NCI-H82 treated with DMSO at 0.1 percent for 48 hours (cell line): ENCODE measurements around the gene MAP4K2.

Experiments used
- DNase-seq: peaks from one replicate; lab custom pipeline; 2025; ENCODE audit not compliant: unreplicated experiment; lab: John Stamatoyannopoulos, UW

Gene MAP4K2

DNA sequence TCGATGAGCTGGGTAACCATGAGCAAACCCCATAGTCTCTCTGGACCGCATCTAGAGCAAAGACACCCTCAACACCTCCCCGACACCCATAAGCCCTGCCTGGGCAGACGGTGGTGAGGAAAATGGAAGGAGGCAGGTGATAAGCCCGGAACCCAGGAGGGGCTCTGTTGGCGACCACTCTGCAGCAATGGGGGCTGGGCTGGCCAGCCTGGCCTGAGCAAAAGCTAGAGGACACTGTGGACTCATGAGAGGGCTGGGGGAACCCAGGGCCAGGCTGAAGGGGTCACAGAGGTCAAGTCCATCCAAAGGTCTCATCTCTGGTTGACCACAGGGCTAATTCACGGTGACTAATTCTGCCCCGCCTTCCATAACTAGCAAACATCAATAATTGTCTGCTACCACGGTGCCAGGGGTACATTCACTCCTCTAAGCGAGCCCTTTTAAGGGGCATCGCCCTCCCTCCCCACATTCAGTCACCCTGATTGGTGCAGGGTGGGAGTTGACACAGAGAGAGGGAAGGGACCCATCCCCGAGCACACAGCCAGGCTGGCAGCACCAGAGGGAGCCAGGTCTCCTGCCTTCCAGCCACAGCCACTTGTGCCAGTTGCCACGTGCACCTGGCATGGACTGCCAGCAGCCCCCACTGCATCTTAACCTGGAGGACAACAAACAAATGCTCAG is 47.2 kb downstream of the MAP4K2 start:
- DNase-seq = no peak

- DNase-seq = no peak
Observed at GRCh38 chr11:64754919-64755662, 47.9 kb downstream of the MAP4K2 start.

DNA sequence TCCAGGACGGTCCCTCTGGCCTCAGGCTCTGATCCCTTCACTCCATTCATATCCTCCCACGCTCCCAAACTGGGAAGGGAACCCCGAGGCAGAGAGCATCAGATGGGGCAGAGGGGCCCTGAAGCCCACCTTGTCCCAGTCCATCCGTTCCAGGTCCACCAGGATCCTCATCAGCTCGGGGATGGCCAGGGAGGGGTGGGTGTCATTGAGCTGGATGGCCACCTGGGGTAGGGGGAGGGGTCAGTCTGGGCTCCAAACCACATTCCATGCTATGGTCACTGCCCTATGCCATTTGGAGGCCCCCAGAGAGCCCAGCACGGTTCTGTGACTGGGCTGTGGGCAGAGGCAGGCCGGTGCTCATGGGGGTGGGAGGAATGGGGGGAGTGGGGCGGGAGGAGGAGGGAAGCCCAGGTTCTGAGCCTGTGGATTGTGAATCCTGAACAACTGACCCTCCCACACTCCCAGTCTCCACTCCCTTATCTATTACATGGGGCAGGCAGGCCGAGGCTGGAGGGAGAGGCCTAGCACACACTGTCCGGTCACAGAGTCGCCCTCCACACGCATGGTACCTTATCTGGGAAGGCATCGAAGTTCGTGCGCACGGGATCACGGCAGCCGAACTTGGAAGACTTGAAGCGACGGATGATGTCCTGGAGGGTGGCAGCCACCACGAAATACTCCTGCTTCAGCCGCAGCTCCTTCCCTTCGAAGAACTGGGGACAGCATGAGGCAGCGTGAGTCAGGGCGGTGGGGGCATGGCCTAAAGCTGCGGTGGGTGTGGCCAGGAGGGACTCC is 48.7 kb downstream of the MAP4K2 start:
- no peak for DNase-seq

DNA sequence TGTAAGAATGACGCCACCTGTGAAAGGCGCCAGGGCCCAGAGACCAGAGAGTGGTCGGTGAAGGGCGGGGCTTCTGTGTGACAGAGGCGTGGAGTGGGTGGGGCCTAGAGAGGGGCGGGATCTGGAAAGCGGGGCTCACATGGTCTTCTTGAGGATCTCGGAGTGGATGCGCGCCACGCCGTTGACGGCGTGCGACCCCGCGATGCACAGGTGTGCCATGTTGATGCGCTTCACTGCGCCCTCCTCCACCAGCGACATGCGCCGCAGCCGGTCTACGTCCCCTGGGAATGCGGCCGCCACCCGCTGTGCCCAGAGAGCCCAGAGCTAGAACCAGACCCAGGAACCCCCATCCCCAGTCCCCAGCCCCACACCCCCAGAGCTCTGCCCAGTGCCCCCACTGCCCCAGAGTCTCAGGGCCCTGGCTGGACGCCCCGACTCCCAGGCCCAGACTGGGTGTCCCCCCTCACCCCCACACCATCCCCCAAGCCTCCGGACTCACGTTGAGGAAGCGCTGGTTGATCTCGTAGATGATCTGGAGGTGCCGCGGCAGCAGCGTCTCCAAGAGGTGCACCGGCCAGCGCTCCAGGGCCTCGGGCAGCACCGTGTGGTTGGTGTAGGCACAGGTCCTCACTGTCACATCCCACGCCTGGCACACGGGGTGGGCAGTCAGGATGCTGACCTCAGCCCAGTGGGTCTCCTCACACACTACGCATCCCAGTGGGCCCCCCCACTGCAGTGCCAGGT is 49.5 kb downstream of the MAP4K2 start:
- no peak for DNase-seq

DNA sequence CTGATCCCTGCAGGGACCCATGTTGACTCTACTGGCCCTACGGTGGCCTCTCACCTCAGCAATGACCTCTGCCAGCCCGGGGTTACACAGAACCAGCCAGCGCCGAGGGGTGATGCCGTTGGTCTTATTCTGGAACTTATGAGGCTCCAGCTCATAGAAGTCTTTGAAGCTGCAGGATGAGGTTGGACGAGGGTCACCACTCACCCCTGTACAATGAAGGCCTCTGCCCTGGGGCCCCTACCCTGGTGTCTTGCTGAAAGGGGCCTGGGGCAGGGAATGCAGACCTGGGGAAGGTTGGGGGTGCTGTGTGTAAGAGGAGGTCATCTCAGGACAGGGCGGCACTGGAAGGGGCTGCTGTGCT is 50.0 kb downstream of the MAP4K2 start:
- no peak for DNase-seq

GRCh38 chr11:64752175-64752970 is 50.6 kb downstream of the MAP4K2 start:
- DNase-seq = no peak

DNA sequence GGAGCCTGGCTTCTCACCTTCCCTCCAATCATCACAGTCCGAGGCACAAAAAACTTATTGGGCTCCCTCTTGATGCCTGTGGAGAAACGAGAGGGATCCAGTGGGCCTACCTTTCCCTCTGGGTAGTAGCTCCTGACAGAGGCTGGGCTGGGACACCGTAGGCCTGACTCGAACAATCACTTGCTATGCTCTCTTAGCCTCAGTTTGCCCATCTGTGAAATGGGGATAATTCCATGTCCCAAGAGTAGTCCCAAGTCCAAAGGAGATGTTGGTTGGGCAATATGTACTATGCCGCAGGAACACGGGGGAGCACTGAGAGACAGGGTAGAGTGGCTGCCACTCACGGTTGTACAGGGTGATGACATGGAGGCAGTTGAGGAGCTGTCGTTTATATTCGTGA is 51.4 kb downstream of the MAP4K2 start:
- no peak for DNase-seq

DNA sequence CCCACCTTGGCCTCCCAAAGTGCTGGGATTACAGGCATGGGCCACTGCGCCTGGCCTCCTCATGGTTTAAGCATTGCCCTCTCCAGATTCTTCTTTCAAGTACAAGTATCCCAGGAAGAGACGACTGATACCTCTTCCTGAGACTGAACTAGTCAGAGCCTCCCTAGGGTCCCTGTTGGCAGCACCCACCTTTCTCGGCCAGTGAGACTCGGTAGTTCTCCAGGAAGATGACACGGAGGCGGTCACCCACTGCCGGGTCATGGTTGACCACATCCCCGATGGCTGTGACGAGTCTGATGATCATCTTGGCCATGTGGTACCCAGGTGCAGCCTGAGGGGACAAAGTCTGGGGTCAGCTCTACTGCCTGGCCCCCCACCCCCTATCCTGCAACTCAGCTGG is 51.9 kb downstream of the MAP4K2 start:
- no peak for DNase-seq

DNA sequence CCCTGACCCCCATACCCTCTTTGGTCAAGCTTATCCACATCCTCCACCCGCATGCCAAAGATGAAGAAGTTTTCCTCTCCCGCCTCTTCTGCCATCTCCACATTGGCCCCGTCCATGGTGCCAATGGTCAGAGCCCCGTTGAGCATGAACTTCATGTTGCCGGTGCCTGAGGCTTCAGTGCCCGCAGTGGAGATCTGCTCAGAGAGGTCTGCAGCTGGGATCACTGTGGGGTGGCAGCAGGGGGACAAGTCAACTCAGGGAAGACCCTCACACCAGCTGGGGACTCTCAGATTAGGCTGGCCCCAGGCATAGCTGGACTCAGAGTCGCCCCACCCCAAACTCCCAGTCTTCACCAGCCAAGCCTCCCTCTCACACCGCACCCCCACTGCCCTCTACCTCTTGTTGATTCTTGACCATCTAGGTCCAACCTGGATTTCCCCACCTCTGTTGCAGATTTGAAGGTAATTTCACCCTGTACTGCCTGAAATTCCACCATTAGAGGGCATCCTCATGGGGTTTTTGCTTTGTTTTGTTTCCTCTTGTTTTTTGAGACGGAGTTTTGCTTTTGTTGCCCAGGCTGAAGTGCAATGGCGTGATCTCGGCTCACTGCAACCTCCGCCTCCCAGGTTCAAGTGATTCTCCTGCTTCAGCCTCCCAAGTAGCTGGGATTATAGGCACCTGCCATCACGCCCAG is 52.5 kb downstream of the MAP4K2 start:
- DNase-seq = no peak

DNA sequence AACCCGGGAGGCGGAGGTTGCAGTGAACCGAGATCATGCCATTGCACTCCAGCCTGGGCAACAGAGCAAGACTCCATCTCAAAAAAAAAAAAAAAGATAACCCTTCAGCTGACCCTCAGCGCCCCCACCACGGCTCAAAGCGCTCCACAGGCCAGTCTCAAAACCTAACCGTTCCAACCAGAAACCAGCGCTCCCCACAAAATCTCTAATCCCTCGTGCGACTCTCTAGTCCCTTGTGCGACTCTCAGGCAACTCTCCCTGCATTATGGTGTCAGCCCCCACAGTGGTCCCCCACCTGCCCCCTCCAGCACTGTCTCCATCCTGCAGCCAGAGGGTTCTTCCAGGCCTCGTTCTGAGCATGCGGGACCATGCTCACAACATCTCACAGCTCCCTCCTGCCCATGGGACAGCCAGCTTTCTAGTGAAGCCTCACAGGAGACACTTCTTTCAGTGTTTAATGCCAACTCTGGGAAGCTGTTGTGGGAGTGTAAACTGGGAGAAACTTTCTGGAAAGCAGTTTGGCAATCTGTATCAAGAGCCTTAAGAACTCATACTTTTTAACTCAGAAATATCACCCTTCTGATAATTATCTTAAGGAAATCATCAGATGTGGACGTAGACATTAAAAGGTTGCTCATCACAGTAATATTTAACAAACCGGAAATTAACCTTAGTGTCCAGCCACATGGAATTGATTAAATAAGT is 54.9 kb downstream of the MAP4K2 start:
- DNase-seq = no peak

GRCh38 chr11:64746486-64746885 is 56.5 kb downstream of the MAP4K2 start:
- DNase-seq = no peak

DNA sequence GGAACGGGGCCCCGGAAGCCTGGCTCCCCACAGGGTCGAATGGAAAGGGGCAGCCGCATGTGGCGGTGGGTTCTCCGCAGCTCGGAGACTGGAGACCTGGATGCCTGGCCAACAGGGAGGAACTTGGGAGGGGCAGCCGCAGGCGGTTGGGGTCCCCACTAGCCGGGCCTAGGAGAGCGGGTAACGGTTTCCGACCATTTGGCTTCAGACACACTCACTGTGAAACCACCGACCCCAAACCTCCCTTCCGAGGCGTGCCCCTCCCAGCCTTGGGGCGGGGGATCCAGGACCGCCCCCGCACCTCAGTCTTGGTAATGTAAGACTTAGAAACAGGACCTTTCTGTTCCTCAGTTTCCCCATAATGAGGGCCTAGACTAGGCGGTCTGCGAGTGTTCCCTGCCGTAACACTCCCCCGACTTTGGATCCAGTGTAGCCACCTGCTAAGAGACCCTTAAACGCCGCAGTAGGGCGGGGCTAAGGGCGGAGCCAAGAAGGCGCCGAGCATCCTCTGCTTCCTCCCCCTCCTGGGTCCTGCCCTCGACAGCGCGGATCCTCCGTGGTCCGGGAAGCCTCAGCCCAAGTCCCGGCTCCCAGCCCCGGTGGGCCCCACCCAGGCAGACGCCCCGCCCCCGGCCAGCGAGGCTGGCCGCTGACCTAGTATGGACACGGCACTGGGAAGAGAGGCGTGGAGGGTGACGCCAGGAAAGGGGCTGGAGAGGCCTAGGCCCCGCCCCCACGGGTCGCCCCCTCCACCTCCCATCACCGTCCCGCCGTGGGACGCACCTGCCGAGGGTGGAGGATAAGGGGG is 57.3 kb downstream of the MAP4K2 start:
- no peak for DNase-seq

DNA sequence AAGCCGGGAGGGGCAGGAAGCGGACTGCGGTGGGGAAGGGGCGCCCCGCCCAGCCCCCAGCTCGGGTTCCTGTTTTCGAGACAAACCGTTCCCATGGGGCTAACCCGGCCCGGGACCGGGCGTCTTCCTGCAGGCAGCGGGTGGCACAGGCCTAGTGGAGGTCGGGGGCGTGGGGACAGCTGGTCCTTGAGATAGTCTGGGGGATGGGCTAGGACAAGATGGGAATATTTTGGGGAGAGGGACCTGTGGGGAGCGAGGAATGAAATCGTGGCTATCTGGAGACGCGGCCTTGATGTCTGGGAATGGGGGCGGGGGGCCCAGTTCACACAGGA is 57.9 kb downstream of the MAP4K2 start:
- DNase-seq = no peak

- no peak for DNase-seq
Observed at GRCh38 chr11:64744544-64745188, 58.3 kb downstream of the MAP4K2 start.

DNA sequence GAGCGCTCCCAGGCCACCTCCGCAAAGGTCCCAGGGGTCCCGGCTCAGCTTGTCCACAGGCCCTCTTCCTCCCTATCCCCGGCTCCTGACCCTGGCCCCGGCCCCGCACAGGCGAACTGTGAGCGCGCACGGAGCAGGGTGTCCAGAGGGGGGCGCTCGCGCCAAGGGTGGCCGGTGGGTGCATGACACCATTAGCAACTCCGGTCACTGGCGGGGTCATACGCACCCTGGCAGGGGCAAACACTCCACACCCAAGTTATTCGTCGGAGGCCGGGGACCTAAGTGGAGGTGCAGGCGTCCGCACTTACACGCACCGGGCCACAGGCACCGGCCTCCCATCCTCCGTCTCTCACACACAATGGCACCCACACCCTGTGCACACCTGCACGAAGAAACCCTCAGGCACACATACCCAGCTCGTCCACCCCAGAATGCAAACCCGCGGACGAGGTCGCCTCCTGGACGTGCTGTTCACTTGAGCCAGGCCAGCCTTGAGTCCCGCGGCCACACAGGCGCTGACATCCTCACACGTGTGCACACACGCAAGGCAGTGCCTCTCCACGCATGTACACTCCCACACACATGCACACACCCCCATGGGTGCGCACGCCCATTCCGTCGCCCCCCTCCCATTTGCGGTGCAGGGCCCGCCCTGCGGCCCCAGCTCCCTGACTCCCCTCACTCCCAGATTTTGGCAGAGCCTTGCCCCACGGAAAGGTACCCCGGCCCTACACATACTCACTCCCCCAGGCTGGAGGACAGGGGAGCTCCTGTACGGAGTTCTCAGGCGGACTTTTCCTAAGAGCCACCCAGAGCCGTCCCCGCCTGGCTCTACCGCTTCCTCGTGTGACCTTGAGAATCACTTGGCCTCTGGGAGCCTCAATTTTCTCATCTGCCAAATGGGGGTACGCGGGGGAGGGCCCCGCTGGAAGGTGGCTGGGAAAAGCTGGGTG is 59.1 kb downstream of the MAP4K2 start, which contains the start of gene RASGRP2:
RASGRP2 (minus strand) TSS at position 552 of the 953 bp plus-strand sequence. CDS start 1,276 bp downstream, outside the sequence.
- DNase-seq = no peak

DNA sequence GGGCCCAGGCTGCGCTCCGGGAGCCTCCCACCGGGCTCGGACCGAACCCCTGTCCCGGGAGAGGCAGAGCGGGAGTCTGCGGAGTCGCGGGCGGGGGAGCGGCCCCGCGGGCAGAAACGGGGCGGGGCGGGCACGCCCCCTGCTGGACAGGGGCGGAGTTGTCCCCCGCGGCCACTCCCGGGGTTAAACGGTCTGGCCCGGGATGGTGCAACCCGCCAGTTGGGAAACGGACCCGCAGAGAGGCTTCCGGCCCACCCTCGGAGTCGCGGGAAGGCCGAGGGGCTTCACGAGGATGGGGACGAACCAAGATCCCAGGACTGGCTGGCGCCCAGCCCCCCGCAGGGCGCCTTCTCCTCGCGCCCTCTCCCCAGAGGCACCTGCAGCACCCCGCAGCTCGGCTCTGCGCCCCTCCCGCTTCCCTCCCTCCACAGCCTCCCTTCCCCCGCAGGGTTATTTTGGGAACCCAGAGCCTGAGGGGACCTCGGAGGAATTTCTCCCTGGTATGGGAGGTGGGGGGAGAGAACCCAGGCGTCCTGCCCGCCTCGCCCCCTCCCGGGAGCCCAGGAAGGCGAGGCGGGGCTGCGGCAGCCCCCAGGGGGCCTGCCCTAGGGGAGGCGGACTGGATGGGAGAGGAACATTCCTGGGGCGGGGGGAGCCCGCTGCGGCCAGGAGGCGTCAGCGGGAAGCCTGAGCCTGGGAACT is 60.0 kb downstream of the MAP4K2 start:
- DNase-seq = no peak
